HG02885 (cell line): ENCODE measurements around the gene MKNK2.
"Not testable (repeated sequence)": the region's sequence is repeated elsewhere in the genome, so short reads cannot be mapped to it uniquely, and the experiment has no call there.

Experiments used
- ATAC-seq: cut with Tn5 transposase; IDR thresholded peaks from one replicate; pipeline ENCODE4 v1.9.1; 2021; ENCODE audit warnings: mild to moderate bottlenecking; ENCODE audit not compliant: unreplicated experiment, poor library complexity

The MKNK2 gene

DNA sequence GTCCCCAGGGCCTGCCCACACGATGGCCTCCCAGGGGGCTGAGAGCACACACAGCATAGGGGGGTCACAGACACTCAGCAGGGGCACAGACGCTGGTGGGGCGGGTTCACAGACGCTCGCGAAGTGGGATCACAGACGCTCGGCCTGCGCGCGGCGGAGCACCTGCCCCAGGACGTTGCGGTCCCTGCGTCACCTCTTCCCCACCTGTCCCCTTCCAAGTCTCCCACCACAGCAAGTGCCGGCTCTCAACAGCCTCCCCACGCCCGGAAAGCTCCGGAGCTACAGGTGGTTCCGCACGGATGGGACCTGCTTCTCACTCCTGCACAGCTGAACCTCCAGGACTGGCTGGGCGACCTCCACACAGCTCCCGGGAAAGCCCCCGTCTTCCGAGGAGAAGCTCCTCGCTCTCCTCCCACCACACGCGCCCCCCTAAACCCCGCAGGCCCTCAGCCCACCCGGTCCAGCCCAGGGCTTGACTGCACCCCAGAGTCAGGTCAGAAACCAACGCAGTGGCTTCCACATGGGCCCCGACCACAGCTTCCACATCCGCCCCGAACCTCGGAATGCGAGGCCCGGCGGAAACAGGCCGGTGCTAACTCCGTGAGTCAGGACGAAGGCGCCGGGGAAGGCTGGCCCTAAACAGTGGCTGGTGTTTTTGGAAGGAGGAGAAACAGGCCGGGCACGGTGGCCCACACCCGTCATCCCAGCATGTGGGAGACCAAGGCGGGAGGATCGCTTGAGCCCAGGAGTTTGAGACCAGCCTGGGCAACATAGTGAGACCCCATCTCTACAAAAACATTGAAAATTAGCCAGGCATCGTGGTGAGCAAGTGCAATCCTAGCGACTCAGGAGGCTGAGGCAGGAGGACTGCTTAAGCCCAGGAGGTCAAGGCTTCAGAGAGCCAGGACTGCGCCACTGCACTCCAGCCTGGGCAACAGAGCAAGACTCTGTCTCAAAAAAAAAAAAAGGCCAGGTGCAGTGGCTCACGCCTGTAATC is 52.0 kb downstream of the MKNK2 start:
- no peak for ATAC-seq

GRCh38 chr19:1997353-1998233 is 53.5 kb downstream of the MKNK2 start:
- no peak for ATAC-seq

- ATAC-seq: no peak
Observed at GRCh38 chr19:1992759-1993260, 58.2 kb downstream of the MKNK2 start.

- no peak for ATAC-seq
Observed at GRCh38 chr19:1991018-1991913, 59.8 kb downstream of the MKNK2 start.

DNA sequence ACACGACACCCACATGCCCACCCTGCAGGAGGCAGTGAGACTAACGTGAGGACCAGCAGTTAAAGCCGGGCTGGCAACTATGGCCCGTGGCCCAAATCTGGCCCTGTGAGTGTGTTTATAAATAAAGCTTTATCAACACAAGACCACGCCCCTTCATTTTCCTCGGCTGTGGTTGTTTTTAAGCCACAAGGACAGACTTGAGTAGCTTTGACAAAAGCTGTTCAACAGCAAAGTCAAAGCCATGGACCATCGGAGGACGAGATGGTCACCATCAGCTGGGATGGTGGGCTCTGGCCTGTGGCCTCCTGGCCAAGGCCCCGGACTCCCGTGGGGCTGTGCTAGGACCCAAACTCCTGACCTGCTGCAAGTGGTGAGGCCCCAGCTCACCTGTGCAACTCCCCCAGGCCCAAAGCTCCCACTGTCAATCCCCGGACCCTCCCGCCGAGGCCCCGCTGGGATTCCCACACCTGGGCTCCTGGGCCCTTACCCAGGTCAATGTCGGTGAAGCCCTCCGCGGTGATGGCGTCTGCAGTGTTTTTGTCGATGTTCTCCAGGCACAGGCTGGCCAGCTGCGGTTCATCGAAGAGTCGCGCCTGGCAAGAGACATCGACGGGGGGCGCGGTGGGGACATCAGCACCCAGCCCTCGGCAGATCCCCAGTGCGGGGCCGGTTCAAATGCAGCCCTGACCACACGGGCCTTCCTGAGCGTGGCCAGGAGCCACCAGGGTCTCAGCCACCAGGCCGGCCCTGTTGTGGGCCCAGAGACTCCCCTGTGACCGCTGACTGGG is 60.6 kb downstream of the MKNK2 start:
- ATAC-seq: no peak

DNA sequence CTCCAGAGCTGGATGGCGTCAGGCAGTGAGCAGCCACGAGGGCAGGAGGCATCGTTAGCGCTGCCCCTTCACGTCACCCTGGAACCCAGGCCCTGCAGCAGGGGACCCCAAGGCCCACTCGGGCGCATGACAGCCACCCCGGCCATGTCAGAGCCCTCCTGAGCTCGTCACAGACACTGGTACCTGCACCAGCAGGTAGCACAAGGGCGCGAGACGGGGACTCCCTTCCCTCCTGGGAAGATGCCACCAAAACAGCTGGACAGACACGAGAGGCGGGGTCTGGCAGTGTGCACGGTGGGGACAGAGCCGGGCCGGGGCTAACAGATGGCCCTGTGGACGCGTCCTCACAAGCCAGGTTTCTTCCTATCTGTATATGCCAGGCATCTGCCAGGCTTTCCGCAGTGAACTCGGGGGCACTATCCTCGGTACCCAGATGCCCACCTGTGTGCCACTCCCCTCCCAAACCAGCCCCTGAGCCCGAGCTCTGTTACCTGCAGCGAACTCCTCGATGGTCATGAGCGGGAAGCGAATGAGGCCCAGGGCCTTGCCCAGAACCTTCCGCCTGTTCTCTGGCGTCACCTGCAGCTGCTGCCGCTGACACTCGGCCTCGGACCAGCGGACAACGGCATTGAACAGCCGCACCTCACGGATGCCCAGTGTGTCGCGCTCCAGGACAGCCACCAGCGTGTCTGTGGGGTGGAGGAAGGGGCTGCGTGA is 61.4 kb downstream of the MKNK2 start:
- no peak for ATAC-seq

- not testable (repeated sequence) for ATAC-seq
Observed at GRCh38 chr19:1988464-1988863, 62.6 kb downstream of the MKNK2 start.
